Nephron progenitor cell (in vitro differentiated cells): ENCODE data around the gene OR5AR1.

ENCODE experiments used
- DNase-seq: peaks from one replicate; pipeline ENCODE4 v3.0.0; 2021
- H3K27ac Mint-ChIP-seq: 2 replicates; pipeline ENCODE4 v1.8.0; 2021; ENCODE audit warnings: mild to moderate bottlenecking, moderate library complexity, mixed read lengths
- H3K27me3 Mint-ChIP-seq: 2 replicates; pipeline ENCODE4 v1.8.0; 2021; ENCODE audit warnings: mild to moderate bottlenecking, low read depth, mixed read lengths; ENCODE audit not compliant: poor library complexity
- H3K36me3 Mint-ChIP-seq: 2 replicates; pipeline ENCODE4 v1.8.0; 2021; ENCODE audit warnings: low read depth, mixed read lengths
- H3K4me1 Mint-ChIP-seq: 2 replicates; pipeline ENCODE4 v1.8.0; 2021; ENCODE audit warnings: mixed read lengths
- H3K4me3 Mint-ChIP-seq: 2 replicates; pipeline ENCODE4 v1.8.0; 2021; ENCODE audit warnings: mild to moderate bottlenecking, moderate library complexity, mixed read lengths
- H3K9me3 Mint-ChIP-seq: 2 replicates; pipeline ENCODE4 v1.8.0; 2021; ENCODE audit warnings: mild to moderate bottlenecking, moderate library complexity, mixed read lengths
- TF ChIP-seq, protein P1 (sequence below): fragments of 200-600 bp; sonication (generic); IDR thresholded peaks from 2 replicates; pipeline ENCODE4 v1.5.0; 2021; ENCODE audit warnings: antibody characterized with exemption

OR5AR1 gene

DNA sequence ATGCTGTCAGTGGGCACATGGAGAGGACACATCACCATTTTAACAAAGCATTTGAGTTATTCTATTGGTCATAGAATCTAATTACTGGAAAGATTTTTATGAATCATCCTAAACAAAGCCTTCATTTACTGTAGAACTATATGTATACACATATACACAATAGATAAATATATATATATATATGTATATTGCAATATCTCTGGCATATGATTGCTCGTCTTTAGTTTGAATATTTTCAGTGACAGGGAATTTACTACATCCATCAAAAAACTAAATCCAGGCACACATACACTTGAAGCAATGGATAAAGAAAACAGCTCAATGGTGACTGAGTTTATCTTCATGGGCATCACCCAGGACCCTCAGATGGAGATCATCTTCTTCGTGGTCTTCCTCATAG is at the start of gene OR5AR1:
OR5AR1 (plus strand) TSS at position 301 of the 400 bp plus-strand sequence; CDS start at position 301, 0 bp downstream.
- Mint-ChIP-seq H3K27ac (no peak within 1 kb of the TSS), H3K36me3 (no peaks in the 10 kb centered on the region), H3K4me3 (no peak within 1 kb of the TSS), H3K9me3 (no peaks in the 10 kb centered on the region), H3K27me3 (peaks cover 5% of the 10 kb centered on the region), H3K4me1 (no peaks in the 10 kb centered on the region)
- TF ChIP-seq, protein P1, sequence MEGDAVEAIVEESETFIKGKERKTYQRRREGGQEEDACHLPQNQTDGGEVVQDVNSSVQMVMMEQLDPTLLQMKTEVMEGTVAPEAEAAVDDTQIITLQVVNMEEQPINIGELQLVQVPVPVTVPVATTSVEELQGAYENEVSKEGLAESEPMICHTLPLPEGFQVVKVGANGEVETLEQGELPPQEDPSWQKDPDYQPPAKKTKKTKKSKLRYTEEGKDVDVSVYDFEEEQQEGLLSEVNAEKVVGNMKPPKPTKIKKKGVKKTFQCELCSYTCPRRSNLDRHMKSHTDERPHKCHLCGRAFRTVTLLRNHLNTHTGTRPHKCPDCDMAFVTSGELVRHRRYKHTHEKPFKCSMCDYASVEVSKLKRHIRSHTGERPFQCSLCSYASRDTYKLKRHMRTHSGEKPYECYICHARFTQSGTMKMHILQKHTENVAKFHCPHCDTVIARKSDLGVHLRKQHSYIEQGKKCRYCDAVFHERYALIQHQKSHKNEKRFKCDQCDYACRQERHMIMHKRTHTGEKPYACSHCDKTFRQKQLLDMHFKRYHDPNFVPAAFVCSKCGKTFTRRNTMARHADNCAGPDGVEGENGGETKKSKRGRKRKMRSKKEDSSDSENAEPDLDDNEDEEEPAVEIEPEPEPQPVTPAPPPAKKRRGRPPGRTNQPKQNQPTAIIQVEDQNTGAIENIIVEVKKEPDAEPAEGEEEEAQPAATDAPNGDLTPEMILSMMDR = no peak
- DNase-seq = no peak

DNA sequence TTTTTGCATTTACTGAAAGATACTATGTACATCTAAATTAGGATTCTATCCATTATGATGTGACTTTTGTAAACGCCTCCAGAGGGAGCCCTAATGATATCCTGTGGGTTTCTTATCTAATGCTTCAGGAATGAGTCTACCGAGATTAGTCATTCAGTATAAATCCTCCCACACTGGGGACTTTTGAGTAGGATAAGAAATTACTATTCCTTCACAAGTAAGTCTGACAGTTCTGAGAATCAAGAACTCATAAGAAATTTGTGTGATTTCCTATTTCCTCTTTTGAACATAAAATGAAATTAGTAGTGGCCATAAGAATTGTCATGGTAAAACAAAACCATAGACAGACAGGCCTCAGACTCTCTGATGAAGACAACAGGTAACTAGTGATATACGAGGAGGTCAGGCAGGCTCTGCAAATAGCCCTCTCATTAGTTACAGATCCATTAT is 38.8 kb upstream of the OR5AR1 start:
- Mint-ChIP-seq H3K4me3 (no peak overlapping the region), H3K36me3 (no peaks in the 10 kb centered on the region), H3K4me1 (no peaks in the 10 kb centered on the region), H3K27ac (no peak overlapping the region), H3K27me3 (peaks cover 3% of the 10 kb centered on the region), H3K9me3 (no peaks in the 10 kb centered on the region)
- DNase-seq = no peak
- TF ChIP-seq, protein P1 = peak; percentile 47

DNA sequence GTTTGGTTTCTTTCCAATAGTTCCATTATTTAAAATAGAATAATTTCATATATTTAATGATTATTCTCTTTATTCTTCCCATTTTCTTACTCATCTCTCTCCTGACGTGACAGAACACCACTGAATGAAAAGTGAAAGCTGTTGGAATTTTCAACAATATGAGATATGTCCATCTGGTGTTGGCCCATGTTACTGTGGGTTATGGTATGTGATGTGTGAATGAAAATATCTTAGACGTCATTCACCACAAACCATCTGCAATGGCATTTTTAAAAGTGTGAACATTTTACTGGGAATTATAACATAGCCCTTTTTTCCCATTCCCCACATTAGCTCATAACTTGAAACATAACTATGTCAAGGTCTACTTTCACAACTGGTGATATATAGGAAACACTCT is 37.5 kb upstream of the OR5AR1 start:
- no peaks in the 10 kb centered on the region for H3K4me1 Mint-ChIP-seq

DNA sequence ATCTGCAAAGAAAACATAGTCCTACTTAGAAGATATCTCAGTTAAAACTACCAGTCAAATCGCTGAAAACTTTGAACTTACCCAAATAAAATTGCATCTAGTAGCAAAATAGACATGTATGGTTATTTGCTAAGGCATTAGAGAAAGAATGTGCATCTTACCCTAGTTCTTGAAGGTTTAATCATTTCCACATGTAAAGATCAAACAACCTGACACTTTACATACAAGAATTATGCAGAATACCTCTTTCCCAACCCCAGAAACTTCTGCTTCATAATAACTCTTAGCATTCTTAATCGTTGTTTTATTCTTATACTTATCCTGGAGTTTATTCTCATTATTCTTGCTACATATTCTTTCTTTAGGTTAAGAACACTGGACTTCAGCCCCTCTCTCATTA is 31.2 kb upstream of the OR5AR1 start:
- no peak overlapping the region for H3K27ac Mint-ChIP-seq
- no peaks in the 10 kb centered on the region for H3K36me3 Mint-ChIP-seq

More for the DNA sequence above, 37.5 kb upstream of the OR5AR1 start:
- DNase-seq = no peak
- H3K9me3 Mint-ChIP-seq = no peaks in the 10 kb centered on the region
- H3K4me3 Mint-ChIP-seq = no peak overlapping the region
- H3K27me3 Mint-ChIP-seq = peaks cover 3% of the 10 kb centered on the region
- TF ChIP-seq, protein P1 = no peak
- H3K36me3 Mint-ChIP-seq = no peaks in the 10 kb centered on the region
- no peak overlapping the region for H3K27ac Mint-ChIP-seq

DNA sequence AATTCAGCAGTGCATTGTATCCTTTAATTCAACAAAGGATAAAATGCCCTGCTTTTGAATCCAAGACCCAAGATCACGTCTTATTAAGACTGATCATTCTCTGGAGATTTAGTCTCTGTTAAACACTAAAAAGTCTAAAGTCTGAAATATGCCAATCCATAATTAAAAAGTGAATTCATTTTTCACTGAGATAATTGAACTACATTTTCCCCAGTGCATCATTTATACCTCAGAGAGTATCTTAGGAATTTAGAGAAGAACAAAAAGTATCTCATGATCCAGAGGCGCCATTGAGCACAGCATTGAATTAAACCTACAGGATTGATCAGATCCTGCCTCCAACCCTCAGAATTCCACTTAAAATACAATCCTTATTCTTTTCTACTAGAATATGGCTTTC is 26.6 kb upstream of the OR5AR1 start:
- no peaks in the 10 kb centered on the region for H3K4me1 Mint-ChIP-seq
- no peaks in the 10 kb centered on the region for H3K36me3 Mint-ChIP-seq
- H3K9me3 Mint-ChIP-seq = no peaks in the 10 kb centered on the region
- DNase-seq = no peak
- H3K27ac Mint-ChIP-seq = no peak overlapping the region
- TF ChIP-seq, protein P1 = no peak
- no peak overlapping the region for H3K4me3 Mint-ChIP-seq
- H3K27me3 Mint-ChIP-seq = no peaks in the 10 kb centered on the region

More for the DNA sequence above, 31.2 kb upstream of the OR5AR1 start:
- TF ChIP-seq, protein P1 = no peak
- DNase-seq = no peak
- Mint-ChIP-seq H3K9me3 (no peaks in the 10 kb centered on the region), H3K4me3 (no peak overlapping the region), H3K4me1 (no peaks in the 10 kb centered on the region), H3K27me3 (no peaks in the 10 kb centered on the region)

DNA sequence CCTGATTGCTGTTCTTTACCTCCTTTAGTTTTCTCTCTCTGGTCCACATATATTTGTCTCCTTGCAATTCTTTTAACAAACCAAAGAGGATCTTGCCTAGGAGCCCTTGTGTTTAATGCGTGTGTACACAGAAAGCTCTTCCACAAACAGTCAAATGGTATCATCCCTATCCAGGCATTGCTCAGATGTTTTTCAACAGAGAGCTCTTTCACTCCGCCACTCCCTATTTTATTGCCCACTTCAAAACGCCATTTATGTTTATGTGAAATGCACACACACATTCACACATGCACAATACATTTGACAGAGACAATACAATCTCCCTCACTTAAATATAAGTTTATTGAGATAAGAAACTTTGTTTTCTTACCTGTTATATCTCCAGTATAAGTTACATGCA is 26.0 kb upstream of the OR5AR1 start:
- Mint-ChIP-seq H3K4me1 (no peaks in the 10 kb centered on the region), H3K9me3 (no peaks in the 10 kb centered on the region), H3K27ac (no peak overlapping the region), H3K4me3 (no peak overlapping the region), H3K27me3 (no peaks in the 10 kb centered on the region), H3K36me3 (no peaks in the 10 kb centered on the region)
- TF ChIP-seq, protein P1 = no peak
- DNase-seq = no peak
